Uterus (tissue), 2 donors: ENCODE data around the gene SFXN3.

Experiments
- CTCF ChIP-seq, 4 experiments: fragments of 200-600 bp in 2 of 4; fragments of 450-650 bp in 2 of 4; sonication (generic) in 2 of 4; IDR thresholded peaks; one replicate each; pipeline ENCODE4 v1.5.1; 2016 to 2019; ENCODE audit warnings: antibody characterized with exemption in 4 of 4, mild to moderate bottlenecking in 2 of 4, moderate library complexity in 1 of 4
- POLR2A ChIP-seq, 2 donors: fragments of 450-650 bp; IDR thresholded peaks; one replicate each; pipeline ENCODE4 v1.6.1; 2016; ENCODE audit warnings: antibody characterized with exemption in 2 of 2, mild to moderate bottlenecking in 1 of 2, moderate library complexity in 1 of 2

- TF ChIP-seq CTCF (IDR thresholded peaks at IDR 0.05), result no peak
- TF ChIP-seq POLR2A (IDR thresholded peaks at IDR 0.05), result peak in 1 of 2 donors; percentile 11
These were observed 32.6 kb upstream of the SFXN3 start for GRCh38 chr10:100998183-100998990.
